ENCODE results near the gene APOBEC3F.

DNA sequence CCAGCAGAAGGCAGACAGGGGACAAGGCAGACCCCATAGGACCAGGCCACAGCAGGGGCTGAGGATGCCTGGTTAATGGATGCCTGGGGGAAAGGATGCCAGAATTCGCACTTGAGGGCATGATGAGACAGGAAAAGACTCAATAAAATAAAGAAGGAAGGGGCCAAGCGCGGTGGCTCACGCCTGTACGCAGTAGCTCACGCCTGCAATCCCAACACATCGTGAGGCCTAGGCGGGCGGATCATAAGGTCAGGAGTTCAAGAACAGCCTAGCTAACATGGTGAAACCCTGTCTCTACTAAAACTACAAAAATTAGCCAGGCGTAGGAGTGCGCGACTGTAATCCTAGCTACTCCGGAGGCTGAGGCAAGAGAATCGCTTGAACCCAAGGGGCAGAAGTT is 10.0 kb upstream of the APOBEC3F start:
- no peak for TF ChIP-seq EZH2 (IDR thresholded peaks at IDR 0.05; ENCODE audit: low read depth)
- TF ChIP-seq, protein P1, sequence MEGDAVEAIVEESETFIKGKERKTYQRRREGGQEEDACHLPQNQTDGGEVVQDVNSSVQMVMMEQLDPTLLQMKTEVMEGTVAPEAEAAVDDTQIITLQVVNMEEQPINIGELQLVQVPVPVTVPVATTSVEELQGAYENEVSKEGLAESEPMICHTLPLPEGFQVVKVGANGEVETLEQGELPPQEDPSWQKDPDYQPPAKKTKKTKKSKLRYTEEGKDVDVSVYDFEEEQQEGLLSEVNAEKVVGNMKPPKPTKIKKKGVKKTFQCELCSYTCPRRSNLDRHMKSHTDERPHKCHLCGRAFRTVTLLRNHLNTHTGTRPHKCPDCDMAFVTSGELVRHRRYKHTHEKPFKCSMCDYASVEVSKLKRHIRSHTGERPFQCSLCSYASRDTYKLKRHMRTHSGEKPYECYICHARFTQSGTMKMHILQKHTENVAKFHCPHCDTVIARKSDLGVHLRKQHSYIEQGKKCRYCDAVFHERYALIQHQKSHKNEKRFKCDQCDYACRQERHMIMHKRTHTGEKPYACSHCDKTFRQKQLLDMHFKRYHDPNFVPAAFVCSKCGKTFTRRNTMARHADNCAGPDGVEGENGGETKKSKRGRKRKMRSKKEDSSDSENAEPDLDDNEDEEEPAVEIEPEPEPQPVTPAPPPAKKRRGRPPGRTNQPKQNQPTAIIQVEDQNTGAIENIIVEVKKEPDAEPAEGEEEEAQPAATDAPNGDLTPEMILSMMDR (conservative IDR thresholded peaks at IDR 0.05): no peak

Measured in PC-9 (cell line).